Lung (tissue), 12 donors: ENCODE measurements around the gene ARL3. TPM values are rescaled to one million over a fixed set of nuclear protein-coding genes. Genes with fewer than 3 reads are reported as not detected.

Source experiments
- ATAC-seq: fragments of 200-7000 bp; cut with Tn5 transposase; one replicate; pipeline ENCODE4 v1.9.1; 2020; ENCODE audit warnings: moderate number of reproducible peaks; ENCODE audit not compliant: insufficient read depth, low FRiP score
- DNase-seq, 3 donors: peaks; one replicate each; pipeline ENCODE4 v3.0.0-alpha.2; 2013 to 2017
- H3K27ac ChIP-seq, 2 donors: one replicate each; pipeline ENCODE4 v1.5.1; 2013; ENCODE audit warnings: mild to moderate bottlenecking in 2 of 2, moderate library complexity in 2 of 2, control low read depth in 1 of 2, inconsistent platforms in 1 of 2, low read depth in 1 of 2, low read length in 1 of 2
- H3K27me3 ChIP-seq, 3 donors: one replicate each; pipeline ENCODE4 v1.5.1; 2013; ENCODE audit warnings: low read length in 2 of 3; ENCODE audit not compliant: control insufficient read depth in 3 of 3, insufficient read depth in 3 of 3
- H3K36me3 ChIP-seq, 4 donors: one replicate each; pipeline ENCODE4 v1.5.1; 2013; ENCODE audit warnings: low read length in 4 of 4, mild to moderate bottlenecking in 1 of 4, moderate library complexity in 1 of 4; ENCODE audit not compliant: control insufficient read depth in 4 of 4, insufficient read depth in 4 of 4
- H3K4me1 ChIP-seq, 5 donors: one replicate each; pipeline ENCODE4 v1.5.1; 2013; ENCODE audit warnings: low read length in 5 of 5, mild to moderate bottlenecking in 2 of 5, moderate library complexity in 1 of 5; ENCODE audit not compliant: control insufficient read depth in 5 of 5, insufficient read depth in 5 of 5
- H3K4me3 ChIP-seq: one replicate; pipeline ENCODE4 v1.5.1; 2013; ENCODE audit warnings: mild to moderate bottlenecking, control low read depth, moderate library complexity
- H3K9ac ChIP-seq, 2 donors: one replicate each; pipeline ENCODE4 v1.5.1; 2013; ENCODE audit warnings: low read length in 2 of 2, control low read depth in 1 of 2; ENCODE audit not compliant: insufficient read depth in 1 of 2
- H3K9me3 ChIP-seq, 4 donors: one replicate each; pipeline ENCODE4 v1.5.1; 2013; ENCODE audit warnings: low read length in 3 of 4, mild to moderate bottlenecking in 1 of 4, moderate library complexity in 1 of 4; ENCODE audit not compliant: control insufficient read depth in 4 of 4, insufficient read depth in 3 of 4
- WGBS, 2 donors: extraction: QIAGEN DNeasy Blood & Tissue Kit; methylation state at CpG; one replicate each; pipeline ENCODE4 v1.1.7; 2013; 5-methylcytosine and 5-hydroxymethylcytosine counted together
- polyA plus RNA-seq, 2 donors: library from polyadenylated mRNA; stranded (reverse); fragments of 200-250 nt; gene quantifications; one replicate each; pipeline ENCODE4 v1.2.1, GENCODE V29; 2013
- total RNA-seq, 2 donors: library from RNA; depleted of rRNA in 1 of 2; stranded (reverse); fragments of >200 nt in 1 of 2; gene quantifications; one replicate each; pipeline ENCODE4 v1.2.1, GENCODE V29; 2014 to 2021
- TF ChIP-seq, protein P1 (sequence below): IDR thresholded peaks from 2 replicates; pipeline ENCODE4 v1.5.1; 2012; ENCODE audit warnings: mild to moderate bottlenecking; ENCODE audit errors: control extremely low read depth, extremely low read depth
- donor health status: control.
- donor health status: control.
- donor health status: Bipolar disorder and iron deficiency.
- donor health status: healthy.
- donor health status: DM: yes; HTN: yes; CAD: no.

ARL3 gene
- total and polyA plus RNA-seq, 4 donors = 6.7 to 12.2 (median 9.7) TPM

DNA sequence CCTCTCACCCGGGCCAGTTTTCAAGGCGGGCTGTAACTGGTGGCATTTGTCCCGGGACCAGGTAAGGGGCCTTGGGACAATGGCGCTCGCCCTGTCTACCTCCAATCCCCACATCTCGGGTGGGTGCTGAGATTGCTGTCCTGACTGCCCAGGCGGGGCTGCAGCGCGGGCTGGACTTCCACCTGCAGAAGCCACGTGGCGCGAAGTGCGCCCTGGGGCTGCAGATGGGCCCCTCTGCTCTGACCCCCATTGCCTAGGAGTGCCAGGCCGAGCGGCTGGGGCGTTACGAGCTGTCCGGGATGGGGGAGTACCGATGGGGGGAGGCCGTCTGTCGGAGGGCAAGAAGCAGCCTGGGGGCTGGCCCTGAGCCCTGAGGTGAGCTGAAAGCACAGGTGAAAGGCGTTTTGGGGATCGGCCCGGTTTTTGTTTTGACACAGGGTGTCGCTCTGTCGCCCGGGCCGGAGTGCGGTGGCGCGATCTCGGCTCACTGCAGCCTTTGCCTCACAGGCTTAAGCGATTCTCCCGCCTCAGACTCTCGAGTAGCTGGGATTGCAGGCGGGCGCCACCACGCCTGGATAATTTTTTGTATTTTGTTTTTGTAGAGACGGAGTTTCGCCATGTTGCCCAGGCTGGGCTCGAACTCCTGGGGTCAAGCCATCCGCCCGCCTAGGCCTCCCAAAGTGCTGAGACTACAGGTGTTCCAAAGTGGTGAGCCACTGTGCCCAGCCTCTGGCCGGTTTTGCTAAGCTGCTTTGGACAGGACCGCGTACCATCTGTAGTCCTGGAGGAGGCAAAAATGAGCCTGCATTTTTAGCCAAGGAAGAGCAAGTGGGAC is 641 bp upstream of the ARL3 start, which contains the start of gene SFXN2:
Gene SFXN2 (plus strand): TSS at position 16 of the 835 bp plus-strand sequence. CDS start 12,001 bp downstream, outside the sequence.
- DNase-seq (no peak), ATAC-seq (peak; percentile 7)
- Histone ChIP-seq H3K27ac (peak within 1 kb of the TSS; percentile 75 to 87), H3K9me3 (no peaks in the 10 kb centered on the region), H3K27me3 (no peaks in the 10 kb centered on the region), H3K36me3 (no peaks in the 10 kb centered on the region), H3K4me1 (peaks cover 3 to 47% (median 14%) of the 10 kb centered on the region in 5 donors), H3K9ac (peak within 1 kb of the TSS; percentile 87 to 90), H3K4me3 (peak within 1 kb of the TSS; percentile 64)
- WGBS, 2 donors = 6 to 7% methylated on average over 46 of the region's 46 CpGs
- TF ChIP-seq, protein P1, sequence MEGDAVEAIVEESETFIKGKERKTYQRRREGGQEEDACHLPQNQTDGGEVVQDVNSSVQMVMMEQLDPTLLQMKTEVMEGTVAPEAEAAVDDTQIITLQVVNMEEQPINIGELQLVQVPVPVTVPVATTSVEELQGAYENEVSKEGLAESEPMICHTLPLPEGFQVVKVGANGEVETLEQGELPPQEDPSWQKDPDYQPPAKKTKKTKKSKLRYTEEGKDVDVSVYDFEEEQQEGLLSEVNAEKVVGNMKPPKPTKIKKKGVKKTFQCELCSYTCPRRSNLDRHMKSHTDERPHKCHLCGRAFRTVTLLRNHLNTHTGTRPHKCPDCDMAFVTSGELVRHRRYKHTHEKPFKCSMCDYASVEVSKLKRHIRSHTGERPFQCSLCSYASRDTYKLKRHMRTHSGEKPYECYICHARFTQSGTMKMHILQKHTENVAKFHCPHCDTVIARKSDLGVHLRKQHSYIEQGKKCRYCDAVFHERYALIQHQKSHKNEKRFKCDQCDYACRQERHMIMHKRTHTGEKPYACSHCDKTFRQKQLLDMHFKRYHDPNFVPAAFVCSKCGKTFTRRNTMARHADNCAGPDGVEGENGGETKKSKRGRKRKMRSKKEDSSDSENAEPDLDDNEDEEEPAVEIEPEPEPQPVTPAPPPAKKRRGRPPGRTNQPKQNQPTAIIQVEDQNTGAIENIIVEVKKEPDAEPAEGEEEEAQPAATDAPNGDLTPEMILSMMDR = no peak

DNA sequence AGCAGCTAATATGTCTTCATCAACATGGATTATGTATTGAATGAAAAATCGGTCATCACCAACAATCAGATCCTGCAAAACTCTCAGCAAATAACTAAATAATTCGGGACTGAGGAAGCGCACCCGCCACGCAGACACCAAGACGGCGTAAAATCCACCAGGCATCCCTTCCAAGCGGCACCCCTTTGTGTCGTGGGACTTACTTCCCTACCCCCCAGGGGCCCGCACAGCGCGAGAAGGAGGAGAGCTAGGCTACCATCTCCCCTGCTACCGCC is 721 bp downstream of the ARL3 start:
- Histone ChIP-seq H3K27ac (peak overlapping the region; percentile 75 to 87), H3K9me3 (no peaks in the 10 kb centered on the region), H3K36me3 (no peaks in the 10 kb centered on the region), H3K4me3 (peak overlapping the region; percentile 64), H3K27me3 (no peaks in the 10 kb centered on the region), H3K4me1 (peaks cover 3 to 47% (median 14%) of the 10 kb centered on the region in 5 donors), H3K9ac (peak overlapping the region; percentile 87 to 90)
- ATAC-seq (no peak), DNase-seq (no peak)
- TF ChIP-seq, protein P1 = no peak
- WGBS, 2 donors = 0% methylated on average over 13 of the region's 13 CpGs

GRCh38 chr10:102712843-102713538 is 1.2 kb downstream of the ARL3 start:
- Histone ChIP-seq H3K27me3 (no peaks in the 10 kb centered on the region), H3K36me3 (no peaks in the 10 kb centered on the region), H3K4me3 (no peak overlapping the region), H3K4me1 (peaks cover 2 to 42% (median 10%) of the 10 kb centered on the region in 5 donors), H3K9me3 (no peaks in the 10 kb centered on the region), H3K9ac (peak overlapping the region; percentile 87 to 90), H3K27ac (peak overlapping the region; percentile 75 to 87)
- WGBS, 2 donors = 8 to 10% methylated on average over 8 of the region's 8 CpGs
- TF ChIP-seq, protein P1 = no peak
- DNase-seq = peak in 2 of 3 donors; percentile 50 to 68
- ATAC-seq = no peak
